ENCODE results near the gene RFX8.
A peak's percentile ranks its signal among the peaks of the same experiment; 100 is the strongest.
"Not testable (repeated sequence)": the region's sequence is repeated elsewhere in the genome, so short reads cannot be mapped to it uniquely, and the experiment has no call there.

The RFX8 gene

GRCh38 chr2:101379091-101379490, 95.8 kb downstream of the RFX8 start:
- no peak for DNase-seq

- no peak for DNase-seq
Observed at GRCh38 chr2:101375653-101376052, 99.3 kb downstream of the RFX8 start.

GRCh38 chr2:101374821-101375561, 99.9 kb downstream of the RFX8 start:
- no peak for DNase-seq

- no peak for DNase-seq
Observed at GRCh38 chr2:101372792-101373191, 102.1 kb downstream of the RFX8 start.

- DNase-seq, result no peak
Observed at GRCh38 chr2:101371636-101372035, 103.3 kb downstream of the RFX8 start.

- no peak for DNase-seq
Observed at GRCh38 chr2:101369100-101369499, 105.8 kb downstream of the RFX8 start.

- no peak for DNase-seq
Observed at GRCh38 chr2:101368376-101368775, 106.5 kb downstream of the RFX8 start.

GRCh38 chr2:101367508-101367907, 107.4 kb downstream of the RFX8 start:
- no peak for DNase-seq

GRCh38 chr2:101364878-101365277, 110.0 kb downstream of the RFX8 start:
- peak in 1 of 51 donors; percentile 40 for DNase-seq

GRCh38 chr2:101362777-101363176, 112.1 kb downstream of the RFX8 start:
- no peak for DNase-seq

- DNase-seq, result peak in 1 of 51 donors; percentile 11
Observed at GRCh38 chr2:101362316-101362715, 112.6 kb downstream of the RFX8 start.

GRCh38 chr2:101361522-101361921, 113.4 kb downstream of the RFX8 start:
- DNase-seq, result no peak

- no peak for DNase-seq
Observed at GRCh38 chr2:101361121-101361520, 113.8 kb downstream of the RFX8 start.

GRCh38 chr2:101360232-101360631, 114.7 kb downstream of the RFX8 start:
- DNase-seq, result no peak

GRCh38 chr2:101359410-101359954, 115.4 kb downstream of the RFX8 start:
- no peak for DNase-seq

- no peak for DNase-seq
Observed at GRCh38 chr2:101357376-101357775, 117.5 kb downstream of the RFX8 start.

GRCh38 chr2:101356521-101356920, 118.4 kb downstream of the RFX8 start:
- DNase-seq, result no peak

- no peak for DNase-seq
Observed at GRCh38 chr2:101356055-101356454, 118.9 kb downstream of the RFX8 start.

- DNase-seq, result no peak
Observed at GRCh38 chr2:101355401-101356054, 119.4 kb downstream of the RFX8 start.

GRCh38 chr2:101354420-101355311, 120.2 kb downstream of the RFX8 start:
- no peak for DNase-seq

GRCh38 chr2:101352631-101353030, 122.3 kb downstream of the RFX8 start:
- DNase-seq, result not testable (repeated sequence)

GRCh38 chr2:101351207-101351606, 123.7 kb downstream of the RFX8 start:
- peak in 1 of 51 donors; percentile 13 for DNase-seq
